Fibroblast of skin of left quadriceps (primary cell): ENCODE results near the gene KXD1.

Experiments
- DNase-seq, 2 experiments: peaks; one replicate each; pipeline ENCODE4 v3.0.0-alpha.2; 2013; ENCODE audit warnings: low read depth in 2 of 2

The KXD1 gene

DNA sequence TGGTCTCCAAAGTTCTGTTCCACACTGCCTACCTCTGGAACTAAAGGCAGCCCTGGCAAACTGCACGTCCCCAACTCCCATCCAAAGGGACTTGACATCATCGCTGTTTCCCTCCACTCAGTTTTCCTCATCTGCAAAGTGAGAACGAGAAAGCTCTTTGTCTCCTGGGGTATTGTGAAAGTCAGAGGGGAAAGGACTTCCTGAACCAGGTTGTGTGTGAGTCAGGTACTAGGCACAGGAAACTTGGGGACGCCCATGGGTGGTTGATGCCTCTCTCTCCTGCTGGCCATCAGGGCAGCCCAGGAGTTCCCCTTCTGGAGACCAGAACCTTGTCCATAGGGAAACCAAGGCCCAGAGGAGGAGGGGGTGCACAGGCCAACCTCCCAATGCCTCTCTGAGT is 44.2 kb downstream of the KXD1 start:
- no peak for DNase-seq

DNA sequence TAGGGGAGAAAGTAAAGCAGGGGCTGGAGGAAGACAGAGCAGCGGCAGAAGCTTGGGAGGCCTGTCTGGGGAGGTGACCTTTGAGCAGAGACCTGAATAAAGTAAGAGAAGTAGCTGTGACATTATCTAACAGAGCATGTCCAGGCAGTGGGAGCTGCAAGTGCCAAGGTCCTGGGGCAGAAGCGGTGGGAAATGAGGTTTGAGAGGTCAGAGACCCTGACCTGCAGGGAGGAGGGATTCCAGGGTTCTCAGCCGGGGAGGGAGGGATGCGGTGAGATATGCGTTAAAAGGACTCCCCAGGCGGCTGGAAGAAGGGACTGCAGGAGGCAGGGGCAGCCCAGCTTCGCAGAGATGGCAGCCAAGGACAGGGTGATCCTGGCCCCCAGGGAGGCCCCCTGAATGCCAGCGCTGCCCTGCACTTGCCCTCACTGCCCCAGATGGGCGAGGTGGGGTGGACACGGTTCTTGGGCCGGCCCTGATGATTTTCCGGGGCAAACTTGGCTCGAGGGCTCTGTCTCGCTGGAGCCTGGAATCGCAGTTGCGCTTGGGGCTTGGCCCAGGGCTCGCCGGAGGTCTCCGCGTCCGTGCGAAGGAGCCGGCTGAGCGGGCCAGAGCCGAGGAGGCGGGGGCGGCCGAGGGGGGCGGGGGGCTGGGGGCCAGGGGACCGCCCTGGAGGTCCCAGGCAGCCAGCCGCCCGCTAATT is 45.7 kb downstream of the KXD1 start:
- no peak for DNase-seq

DNA sequence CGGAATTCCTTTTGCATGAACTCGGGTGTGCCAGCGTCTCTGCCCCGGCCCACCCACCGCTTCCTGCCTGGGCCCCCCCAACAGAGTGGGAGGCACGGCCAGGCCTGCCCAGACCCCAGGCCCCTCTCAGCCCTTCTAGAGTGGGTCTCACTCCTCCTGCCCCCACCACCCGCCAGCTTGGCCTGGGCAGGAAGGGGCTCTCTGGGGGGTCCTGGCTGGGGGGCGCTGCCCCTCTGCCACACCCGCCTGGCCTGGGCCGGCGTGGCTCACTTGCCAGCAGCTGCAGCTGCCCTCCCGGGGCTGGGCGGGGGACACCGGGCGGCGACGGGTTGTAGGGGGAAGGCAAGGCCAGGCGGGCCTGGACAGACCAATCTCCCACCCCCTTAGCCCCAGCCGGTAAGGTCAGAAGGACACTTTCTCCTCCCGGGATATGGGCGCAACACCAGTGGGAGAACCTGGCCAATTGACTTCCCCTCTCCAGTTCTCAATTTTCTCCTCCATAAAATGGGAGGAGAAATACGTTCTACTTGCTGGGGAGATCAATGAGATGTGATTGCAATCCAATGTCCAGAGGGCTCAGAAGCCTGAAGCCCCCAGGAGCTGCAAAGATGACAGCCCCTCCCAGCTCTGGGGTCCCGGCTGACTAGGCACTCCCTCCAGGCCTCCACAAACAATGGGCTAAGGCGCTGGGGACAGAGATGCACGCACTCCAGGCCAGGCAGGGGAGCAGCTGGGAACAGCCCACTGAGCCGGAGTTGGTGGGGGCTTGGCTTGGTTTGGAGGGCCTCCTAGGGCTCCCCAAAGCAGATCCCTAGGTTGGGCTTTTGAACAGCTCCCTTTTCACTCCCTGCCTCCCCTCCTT is 46.5 kb downstream of the KXD1 start:
- DNase-seq: no peak

DNA sequence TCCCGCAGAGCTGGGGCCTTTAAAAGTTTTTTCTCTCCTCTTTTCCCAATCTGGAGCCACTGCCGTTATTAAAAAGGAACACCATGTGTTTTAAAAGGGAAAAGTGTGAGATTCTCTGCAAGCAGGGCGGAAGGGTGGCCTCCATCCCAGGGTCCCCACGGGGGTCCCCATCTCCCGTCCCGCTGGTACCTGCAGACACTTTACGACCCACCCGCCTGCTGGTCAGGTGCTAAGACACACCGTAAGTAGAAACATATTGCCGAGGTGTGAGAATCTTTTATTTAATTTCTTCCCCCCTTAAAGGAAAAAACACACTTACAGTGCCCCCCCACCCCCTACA is 47.1 kb downstream of the KXD1 start:
- no peak for DNase-seq

DNA sequence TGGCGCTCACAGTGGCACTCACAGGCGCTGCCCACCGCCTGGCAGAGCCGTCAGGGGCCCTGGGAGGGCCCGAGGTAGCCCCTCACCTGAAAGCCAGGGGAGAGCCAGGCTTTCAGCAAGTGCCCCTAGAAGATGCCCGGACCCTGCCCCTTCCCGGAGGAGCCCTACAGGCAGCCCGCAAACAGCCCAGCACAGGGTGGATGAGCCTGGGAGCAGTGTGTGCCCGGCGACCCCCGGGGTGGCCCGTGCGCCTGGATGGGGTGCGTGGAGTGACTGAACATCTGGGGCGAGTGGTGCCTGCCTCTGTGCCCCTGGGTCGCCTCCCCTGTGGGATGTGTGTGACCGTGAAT is 47.5 kb downstream of the KXD1 start:
- DNase-seq: no peak

DNA sequence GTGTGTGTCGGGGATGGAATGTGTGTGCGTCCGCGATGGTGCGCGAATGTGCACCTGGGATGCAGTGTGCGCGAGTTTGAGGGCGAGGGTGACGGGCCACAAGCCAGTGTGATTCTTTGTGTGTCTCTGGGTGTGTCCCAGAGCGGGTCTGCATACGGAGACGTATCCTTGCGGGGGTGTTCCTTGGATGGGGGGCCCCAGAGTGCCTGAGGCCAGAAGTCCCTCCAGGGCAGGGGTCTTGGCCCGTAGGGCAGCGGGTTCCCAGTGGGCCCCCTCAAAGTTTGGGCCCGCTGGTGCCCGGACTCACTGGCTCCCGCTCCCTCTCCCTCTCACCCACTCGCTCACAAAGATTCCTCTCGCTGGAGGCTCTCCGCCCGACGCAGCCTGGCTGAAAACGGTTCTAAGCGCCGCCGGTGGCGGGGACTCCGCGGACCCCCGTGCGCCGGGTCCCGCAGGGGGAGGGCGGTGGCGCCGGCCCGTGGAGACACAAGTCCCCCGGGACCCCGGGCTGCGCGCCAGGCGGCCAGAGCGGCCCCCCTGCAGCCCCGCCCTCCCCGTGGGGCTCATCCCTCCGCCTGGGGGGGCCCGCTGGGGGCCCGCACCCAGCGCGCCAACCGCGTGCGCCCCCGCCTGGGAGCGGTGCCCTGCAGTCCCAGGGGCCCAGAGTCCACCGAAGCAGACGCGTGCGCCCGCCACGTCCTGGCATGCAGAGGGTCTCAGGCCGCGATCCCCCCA is 48.0 kb downstream of the KXD1 start:
- DNase-seq: no peak

DNA sequence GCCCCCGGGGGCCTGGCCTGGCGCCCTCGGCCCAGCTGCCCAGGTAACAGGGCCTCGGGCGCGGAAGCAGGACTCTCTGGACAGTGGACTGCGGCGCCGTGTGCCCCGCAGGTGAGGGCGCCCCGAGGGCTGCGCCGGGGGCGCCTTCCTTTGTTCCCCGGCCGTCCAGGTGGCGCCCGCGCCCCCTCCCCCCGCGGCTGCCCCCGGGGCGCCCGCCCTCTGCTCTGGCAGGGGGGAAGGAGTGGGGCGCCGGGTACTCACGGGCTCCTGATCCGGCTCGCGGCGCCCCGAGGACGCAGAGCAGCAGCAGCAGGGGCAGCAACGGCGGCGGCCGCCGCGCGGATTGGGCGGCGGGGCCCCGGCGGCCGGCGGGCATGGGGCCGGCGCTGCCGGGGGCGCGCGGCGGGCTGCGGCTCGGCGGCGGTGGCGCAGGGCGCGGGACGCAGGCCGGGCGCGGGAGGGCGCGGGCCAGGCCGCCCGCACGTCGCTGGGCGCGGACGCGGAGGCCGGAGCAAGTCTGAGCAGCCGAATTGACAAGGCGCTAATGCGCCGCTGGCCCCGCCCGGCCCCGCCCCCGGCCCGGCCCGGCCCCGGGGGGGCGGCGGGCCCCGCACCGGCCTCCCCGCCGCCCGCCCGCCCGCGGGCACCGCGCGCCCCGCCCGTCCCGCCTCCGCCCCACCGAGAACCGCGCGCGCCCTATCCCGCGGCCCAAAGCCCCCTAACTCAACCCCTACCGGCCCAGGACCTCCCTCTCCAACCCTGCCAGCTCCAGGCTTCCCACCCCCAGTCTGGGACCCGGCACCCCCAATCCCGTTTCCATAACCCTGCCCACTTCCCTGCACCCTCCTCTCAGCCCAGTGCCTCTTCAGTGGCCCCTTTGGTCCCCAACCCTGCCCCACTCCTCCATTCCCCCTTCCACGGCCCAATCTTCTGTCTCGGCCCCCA is 48.9 kb downstream of the KXD1 start, which contains the start of gene CRLF1:
Gene CRLF1 (minus strand): TSS at position 519 of the 945 bp plus-strand sequence. CDS start 143 bp downstream, at position 376.
- DNase-seq: no peak

DNA sequence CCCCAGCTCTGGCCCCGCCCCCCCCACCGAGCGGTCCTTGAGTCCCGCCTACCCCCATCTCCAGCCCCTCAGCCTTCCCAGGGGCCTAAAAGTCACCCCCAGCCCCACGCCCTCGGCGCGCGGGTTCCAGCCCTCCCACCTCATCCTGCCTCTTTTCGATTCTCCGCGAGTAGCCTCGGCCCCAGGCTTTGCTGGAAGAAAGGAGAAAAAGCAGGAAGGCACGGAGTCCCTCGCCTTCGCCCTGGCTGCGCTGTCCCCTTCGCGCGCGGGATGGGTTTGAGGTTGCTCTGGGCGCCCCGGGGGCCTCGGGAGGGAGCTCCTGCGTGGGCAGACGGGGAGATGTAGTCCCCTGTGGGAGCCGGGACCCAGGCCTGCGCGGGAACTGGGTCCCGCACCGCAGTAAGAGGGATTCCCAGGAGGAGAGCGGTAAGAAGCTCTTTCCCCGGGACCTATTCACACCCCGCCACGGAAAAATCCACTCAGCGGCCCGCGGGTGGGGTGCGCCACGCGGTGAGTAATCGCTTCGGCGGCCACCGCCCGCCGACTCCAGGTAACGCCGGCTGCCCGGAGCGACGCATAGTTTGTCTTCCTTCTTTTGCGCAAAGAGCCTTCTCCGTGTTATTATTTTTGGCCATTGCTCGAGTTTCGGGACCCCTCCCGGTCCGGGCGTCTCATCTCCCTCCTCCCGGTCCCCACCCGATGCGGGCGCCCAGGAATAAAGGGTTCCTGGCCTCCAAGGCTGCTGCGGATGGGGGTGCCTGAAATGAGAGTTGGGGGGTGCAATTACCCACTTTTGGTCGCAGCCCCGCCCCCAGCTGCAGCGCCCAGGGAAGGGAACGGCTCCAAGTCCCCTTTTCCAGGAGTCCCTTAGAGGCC is 49.8 kb downstream of the KXD1 start:
- DNase-seq: no peak

DNA sequence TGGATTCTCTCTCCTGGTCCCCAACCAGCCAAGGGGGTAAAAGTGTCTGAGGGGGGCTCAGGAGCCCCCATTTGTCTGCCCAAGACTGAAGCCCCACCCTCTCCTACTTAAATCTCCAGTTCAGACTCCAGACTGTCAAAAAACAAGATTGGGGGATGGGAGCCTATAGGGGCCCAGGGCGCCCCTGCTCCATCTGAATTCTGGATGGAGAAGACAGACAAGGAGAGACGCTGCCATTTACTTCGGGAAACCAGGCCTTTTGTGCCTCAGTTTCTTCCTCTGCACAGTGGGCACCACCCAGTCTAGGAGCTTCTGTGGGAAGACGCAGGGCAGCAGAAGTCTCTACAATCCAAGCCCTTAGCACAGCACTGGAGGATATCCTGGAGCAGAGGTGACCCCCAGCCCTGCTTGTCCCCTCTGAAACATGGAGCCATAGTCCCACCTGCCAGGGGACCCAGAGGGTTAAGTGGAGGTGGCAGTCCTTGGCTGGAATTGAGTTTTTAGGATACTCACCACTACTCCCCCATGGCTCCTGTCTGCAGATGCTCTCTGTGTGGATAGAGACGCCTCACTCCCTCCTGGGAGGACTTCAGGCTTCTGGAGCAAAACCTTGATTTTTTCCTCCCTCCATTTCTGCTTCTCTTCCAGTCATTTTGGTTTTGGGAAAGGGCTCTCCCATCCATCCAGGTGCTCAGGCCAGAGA is 50.6 kb downstream of the KXD1 start:
- no peak for DNase-seq

DNA sequence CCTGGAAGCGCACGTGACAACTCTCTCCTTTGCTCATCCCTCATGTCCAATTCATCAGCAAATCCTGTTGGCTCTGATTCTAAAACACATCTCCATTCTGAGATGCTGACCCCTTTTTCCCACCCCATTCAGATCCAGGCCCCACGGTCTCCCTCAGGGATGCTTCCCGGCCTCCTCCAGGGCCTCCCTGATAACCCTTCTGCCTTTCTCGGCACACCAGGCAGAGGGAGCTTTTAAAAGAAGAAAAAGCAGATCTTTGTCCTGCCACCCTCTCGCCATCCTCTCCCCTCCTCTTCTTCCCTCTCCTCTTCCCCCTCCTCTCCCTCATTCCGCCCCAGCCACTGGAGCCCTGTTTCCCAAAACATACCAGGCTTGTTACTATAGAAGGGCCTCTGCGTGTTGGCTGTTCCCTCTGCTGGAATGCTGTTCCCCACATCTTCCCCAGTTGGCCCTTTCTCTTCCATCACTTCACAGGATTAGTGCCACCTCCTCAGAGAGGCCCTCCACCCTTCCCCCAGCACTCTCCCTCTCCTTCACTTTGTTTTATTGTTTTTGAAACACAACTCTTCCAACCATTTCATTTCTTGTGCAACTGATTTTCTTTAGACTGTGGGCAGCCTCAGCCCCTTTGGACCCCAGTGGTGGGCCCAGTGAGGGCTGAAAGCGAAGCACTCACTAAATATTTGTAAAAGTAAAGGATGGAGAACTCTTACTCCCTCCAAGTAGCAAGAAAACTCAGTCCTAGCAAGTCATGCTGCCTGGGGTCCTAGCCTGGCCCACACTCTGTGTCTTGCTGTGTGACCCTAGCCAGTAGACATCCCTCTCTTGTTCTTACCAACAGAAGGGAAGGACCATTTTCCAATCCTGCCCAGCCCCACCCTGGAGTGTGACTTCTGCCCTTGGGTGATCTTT is 51.4 kb downstream of the KXD1 start:
- no peak for DNase-seq

DNA sequence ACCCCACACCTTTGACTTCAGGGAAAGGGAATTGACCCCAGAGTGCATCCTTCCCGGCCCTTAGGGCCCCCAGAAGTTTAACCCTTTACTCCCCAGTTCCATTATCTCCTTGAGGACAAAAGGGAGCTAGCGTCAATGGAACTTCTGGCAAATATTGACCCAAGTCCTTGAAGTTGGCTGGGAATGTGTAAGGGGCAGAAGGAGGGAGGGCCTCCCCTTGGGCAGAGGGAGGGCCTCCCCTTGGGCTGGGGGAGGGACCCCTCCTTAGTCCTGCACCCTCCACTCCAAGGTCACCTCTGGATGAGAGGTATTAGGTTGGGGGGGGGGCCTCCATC is 52.0 kb downstream of the KXD1 start:
- DNase-seq: no peak

DNA sequence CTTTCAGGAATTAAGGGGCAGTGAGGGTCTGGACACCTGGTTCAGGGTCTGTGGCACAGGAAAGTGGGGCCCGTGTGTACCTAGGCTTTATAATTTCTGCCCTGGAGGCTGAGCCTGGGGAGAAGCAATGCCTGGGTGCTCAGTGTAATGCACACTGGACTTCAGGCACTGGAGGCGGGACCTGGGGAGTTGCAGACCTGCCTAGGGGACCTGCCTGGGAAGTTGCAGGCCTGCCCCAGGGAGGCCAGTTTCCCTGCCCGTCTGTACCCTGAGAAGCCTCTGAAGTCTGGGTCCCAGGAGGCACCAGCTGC is 52.5 kb downstream of the KXD1 start:
- no peak for DNase-seq

DNA sequence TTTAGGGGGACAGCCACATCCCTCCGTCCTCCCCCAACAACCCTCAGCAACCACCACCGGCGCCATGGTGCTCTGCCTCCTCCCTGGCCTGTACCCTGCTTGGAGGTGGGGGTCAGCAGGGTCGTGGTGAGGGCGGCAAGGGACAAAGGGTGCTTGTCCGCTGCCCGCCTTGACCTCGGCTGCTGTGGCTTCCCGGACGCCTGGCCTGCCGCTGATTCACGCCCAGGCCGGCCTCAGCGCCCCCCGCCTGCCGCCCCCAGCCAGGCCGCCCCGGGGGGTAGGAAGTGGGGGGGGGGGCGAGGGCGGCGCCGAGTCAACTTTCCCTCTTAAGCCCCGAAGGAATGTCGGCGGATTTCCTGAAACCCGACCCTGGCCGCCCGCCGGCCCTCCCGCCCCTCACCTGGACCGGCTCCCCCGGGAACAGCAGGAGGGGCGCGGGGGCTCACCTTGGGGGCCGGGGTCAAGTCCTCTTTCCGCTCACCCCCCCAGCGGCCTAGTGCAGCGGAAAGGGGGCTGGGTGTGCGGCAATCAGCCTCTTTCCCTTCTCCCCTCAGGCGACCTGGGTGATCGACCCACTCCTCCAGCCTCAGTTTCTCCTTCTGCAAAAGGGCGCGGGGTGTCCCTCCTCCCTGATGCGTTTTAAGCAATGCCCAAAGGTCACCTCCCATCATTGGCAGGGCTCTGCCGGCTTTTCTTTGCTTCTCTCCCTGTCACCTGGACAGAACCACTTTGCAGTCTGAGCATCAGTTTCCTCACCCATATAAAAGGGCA is 53.1 kb downstream of the KXD1 start:
- no peak for DNase-seq

DNA sequence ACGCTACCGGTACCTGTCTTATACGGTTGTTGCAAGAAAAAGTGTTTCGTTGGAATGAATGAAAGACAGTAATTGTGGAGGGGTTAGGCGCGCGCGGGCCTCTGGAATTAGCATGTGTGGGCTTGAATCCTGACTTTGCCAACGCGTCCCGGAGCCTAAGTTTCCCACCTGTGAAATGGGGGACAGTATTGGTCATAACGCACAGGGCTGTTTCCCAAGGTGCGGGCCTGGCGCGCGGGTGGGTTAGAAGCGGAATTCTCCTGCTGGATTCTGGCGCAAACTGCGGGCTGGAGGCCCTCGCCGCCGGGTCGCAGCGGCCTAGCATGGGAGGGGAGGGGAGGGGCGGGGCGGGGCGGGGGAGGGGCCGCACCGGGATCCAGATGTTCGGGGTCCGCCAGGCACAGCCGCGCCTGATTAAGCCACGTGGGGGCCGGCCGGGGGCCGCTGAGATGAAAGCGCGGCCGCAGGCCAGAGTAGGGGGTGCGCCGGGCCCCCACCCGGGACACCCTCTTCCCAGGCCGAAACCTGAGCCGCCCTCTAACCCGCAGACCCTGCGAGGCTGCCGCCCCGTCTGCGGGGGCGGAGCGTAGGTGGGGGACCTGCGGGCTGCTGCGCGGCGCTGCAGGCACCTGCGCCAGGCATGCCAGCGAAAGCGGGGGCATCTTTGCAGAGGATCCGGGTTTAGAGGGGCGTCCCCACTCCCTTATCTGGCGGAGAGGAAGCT is 53.8 kb downstream of the KXD1 start:
- DNase-seq: no peak

DNA sequence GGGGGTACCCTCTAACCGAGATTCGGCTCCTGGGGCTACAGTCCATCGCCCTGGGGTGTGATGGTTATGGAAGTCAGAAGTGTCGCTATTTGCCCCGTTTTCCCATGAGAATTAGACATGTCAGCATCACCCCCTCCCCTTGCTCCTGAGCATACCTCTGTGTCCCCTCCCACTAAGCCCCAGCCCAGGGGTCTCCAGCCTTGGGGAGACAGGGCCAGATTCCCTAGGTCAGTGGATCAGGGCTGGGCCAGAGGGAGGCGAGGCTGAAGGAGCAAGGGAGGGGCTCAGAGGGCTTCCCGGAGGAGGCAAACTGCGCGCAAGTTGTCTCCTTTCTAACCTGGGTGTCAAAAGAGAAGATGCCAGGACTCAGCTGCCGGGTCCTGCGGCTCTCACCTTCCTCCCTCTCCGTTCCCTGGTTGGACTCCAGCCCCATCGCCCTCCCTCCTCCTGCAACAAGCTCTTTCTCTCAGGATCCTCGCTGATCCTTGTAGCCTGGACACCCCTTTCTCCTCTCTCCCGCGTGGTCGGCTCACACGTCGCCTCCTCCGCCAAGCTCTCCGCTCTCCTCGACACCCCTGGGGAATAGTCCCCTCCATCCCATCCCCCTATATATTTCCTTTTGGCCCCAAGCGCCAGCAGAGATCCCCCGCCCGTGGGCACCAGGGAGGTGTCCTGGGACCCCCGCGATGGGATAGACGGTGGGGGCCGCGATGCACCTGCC is 54.5 kb downstream of the KXD1 start:
- no peak for DNase-seq

DNA sequence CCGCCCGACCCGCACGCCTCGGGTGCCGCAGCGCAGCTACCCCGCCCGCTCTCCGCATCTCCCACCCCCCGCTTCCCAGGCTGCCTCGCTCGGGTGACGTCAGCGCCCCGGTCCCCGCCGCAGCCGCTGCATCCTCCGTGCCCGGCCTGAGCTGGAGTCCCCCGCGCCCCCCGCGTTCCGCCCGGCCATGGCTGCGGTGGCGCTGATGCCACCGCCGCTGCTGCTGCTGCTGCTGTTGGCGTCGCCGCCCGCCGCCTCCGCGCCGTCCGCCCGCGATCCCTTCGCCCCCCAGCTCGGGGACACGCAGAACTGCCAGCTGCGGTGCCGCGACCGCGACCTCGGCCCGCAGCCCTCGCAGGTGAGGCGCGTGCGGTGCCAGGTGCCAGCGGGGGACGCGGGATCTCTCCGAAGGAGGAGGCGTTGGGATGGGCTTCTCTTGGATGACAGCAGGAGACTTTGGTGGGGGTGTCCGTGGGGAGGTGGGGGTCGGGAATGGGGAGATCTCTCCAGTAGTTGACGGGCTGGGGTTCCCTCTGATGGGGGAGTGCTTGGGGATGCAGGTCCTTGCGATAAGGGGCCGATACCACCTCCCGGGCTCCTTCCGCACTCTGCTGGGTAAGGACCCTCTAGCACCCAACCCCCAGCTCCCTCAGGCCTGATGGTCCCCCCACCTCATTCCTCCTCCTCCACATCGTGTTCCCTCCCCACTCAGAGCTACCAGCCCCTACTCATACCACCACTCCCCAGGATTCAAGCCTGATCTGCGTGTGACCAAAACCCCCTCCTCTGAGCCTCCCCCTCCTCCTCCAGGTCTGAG is 55.3 kb downstream of the KXD1 start, which contains the start of gene TMEM59L:
Gene TMEM59L (plus strand): TSS at position 99 of the 817 bp plus-strand sequence. CDS start 89 bp downstream, at position 188.
- DNase-seq: no peak
